HG02884 (cell line): ENCODE data around the gene EPHA2.

Source experiments
- ATAC-seq: cut with Tn5 transposase; IDR thresholded peaks from one replicate; pipeline ENCODE4 v1.9.1; 2021; ENCODE audit warnings: mild to moderate bottlenecking, moderate library complexity; ENCODE audit not compliant: unreplicated experiment

EPHA2 gene

GRCh38 chr1:16151196-16151994 is 4.5 kb downstream of the EPHA2 start:
- ATAC-seq, result no peak

DNA sequence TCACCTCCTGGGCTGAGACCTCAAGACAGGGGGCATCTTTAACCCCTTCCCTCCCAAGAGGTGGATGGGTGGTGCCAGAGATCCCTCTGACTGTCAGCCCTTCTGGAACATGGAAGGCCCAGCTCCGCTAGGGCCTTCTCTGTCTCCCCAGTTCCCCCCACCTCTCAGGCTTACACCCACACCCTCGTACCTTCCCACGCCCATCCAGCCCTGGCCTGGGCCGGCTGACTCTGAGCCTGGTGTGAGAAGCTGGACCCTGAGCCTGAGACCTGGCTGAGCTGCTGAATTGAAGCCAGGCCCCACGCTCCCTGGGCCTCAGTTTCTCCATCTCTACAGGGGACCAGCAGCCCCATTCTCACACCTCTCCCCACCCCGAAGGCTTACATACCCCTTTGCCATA is 5.4 kb downstream of the EPHA2 start:
- ATAC-seq, result no peak

DNA sequence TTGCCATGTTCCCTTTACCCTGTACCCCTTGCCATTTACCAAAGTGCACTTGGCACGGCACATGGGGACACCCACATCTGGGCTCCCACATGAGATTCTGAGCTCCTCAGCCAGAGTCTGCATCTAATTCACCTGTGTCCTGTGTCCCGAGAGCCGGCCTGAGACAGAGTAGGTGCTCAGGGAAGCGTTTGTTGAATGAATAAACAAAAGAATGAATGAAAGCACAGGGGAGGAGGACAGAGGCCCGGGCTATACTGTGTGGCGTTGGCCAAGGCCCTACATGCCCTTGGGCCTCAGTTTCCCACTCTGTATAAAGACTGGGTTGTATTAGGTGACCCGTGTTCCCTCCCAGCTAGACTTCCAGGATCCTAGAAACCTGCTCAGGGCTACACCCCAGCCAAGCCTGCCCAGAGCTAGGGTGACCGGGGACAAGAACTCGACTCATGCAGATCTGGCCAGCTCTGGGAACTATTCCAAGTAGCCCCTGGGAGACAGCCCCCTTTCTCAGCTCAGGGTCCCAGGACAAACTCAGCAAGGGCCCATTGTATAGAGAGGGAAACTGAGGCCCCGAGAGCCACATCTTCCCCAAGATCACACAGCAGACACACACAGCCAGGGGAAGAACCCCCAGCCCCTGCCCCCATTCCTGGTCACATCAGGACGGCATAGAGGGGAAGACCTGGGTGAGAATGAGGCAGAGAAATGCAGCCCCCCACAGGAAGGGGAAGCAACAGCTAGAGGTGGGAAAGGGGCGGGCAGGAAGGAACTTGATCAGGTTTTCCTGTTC is 6.0 kb downstream of the EPHA2 start:
- ATAC-seq, result no peak

DNA sequence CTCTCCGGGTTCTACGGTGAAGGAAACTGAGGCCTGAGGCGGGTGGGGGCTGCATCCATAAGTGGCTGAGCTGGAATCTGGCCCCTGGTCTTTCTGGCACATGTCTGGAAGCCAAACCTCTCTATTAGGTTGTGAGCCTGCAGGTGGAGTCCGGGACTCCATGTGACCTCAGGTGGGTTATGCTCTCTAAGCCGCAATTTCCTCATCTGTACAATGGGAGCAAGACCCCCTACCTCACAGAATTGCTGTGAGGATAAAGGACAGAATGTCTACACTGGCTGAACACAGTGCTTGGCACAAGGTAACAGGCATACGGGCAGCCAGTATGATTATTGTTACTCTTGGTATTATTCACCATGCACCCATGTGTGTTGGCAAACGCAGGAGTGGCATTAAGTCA is 6.7 kb downstream of the EPHA2 start:
- ATAC-seq, result no peak

DNA sequence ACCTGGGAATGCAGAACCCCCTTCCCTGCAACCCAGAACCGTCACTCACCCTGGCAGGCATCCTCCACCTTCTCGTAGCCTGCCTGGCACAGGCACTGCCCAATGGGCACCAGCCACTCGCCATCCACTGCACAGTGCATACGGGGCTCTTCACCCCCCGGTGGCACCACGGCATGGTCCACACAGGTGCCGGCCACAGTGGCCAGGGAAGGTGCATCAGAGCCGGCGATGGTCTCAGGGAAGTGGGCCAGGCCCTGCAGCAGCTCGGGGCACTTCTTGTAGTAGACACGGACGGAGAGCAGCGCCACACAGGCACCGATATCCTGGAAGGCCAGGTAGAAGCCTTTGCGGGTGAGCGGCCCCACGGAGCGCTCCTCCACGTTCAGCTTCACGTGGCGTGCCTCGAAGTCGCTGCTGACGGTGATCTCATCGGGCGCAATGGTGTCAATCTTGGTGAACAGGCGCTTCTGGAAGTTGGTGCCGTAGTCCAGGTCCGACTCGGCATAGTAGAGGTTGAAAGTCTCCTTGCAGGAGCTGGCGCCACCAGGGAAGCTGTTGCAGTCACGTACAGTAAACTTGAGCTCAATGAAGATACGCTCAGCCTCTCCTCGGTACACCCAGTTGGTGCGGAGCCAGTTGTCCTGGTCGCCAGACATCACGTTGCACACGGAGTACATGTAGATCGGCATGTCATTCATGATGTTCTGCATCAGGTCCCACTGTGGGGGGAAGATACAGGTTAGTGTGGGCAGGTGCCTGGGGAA is 7.4 kb downstream of the EPHA2 start:
- ATAC-seq, result no peak

DNA sequence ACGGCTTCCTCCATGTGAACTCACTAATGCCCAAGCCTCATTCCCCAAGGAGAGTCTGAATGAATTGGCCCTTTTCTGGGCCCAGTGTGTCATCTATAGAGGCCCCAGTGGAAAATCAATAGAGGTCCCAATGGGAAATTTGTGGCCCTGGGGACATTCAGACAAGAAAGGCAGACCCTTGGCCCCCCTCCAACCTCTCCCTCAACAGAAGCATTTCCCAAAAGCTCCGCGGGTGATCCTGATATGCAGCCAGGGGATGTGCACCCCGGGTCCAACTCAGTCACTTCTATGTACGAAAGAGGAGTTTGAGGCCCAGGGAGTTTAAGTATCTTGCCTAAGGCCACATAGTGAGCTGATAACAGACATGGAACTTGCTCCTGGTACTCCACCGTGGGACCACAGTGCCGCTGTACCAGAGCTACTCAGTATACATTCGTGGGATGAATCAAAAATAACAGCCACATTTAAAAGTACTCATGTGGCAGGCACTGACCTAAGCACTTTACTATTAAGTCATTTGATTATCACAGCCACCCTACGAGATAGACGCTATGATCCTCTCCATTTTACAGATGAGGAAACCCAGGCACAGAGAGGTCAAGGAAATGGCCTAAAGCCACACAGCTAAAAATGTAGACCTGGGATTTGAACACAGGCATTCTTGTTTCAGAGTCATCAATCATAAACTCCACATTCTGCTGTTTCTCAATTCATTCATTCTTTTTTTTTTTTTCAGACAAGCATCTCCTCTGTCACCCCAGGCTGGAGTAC is 8.5 kb downstream of the EPHA2 start:
- ATAC-seq, result no peak

GRCh38 chr1:16146279-16147155 is 9.4 kb downstream of the EPHA2 start:
- no peak for ATAC-seq

- ATAC-seq, result no peak
These were observed 10.1 kb downstream of the EPHA2 start for GRCh38 chr1:16145662-16146278.

DNA sequence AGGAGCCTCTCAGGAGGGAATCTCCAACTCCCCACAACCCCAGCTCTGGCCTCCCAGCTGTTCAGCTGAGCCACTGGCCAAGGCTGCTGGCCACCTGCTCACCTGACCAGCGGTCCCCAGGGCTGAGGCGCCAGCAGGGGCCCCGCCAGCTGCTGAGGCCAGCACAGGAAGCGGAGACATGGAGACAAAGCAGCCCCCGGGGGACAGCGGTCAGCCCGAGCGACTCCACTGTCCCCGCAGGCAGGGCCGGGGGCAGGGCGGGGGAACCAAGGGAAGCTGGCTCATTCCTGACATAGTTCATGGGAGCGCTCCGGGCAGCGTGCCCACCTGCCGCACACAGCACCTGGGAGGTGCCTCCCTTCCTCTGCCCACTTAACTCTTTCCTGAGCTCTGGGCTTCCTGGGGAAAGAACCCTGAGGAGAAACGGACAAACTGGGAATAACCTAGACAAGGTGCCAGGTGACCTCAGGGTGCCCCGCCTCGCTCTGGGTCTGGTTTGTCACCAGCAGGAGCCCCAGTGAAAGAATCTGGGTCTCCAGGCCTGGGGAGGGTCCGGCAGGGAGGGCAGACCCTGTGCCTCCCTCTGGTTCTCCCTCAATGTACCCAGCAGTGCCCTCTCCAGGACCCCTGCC is 10.7 kb downstream of the EPHA2 start:
- ATAC-seq, result no peak

DNA sequence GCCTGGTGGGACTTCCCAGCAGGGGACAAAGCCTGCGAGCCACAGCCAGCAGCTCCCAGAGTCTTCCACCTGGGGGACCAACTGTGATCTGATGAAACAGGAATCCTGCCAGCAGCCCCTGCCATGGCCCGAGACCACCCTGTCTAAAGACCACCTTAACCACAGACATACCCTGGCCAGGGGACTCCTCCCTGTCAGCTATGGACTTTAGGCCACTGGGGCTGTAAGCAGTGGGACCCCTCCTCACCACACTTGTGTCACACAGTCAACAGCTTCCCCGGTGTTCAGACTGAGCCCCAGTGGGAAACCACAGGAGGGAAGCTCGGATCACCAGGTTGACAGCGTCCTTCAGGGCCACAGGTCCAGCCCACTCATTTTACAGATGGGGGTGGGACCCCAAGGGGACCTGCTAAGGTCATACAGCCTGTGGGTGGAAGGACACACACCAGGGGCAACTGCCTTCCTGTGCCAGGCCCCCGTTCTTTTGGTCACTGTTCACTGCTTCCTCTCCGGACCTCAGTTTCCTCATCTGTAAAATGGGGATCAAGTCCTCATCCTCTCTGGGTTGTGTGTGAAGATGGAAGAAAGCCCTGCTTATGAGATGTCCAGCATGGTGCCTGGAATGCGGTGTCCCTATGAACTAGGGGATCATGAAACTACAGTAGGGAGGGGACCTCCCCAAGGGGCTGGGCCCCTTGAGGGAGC is 11.4 kb downstream of the EPHA2 start:
- no peak for ATAC-seq

- no peak for ATAC-seq
These were observed 12.1 kb downstream of the EPHA2 start for GRCh38 chr1:16143566-16144324.

GRCh38 chr1:16143005-16143565 is 12.8 kb downstream of the EPHA2 start:
- no peak for ATAC-seq

DNA sequence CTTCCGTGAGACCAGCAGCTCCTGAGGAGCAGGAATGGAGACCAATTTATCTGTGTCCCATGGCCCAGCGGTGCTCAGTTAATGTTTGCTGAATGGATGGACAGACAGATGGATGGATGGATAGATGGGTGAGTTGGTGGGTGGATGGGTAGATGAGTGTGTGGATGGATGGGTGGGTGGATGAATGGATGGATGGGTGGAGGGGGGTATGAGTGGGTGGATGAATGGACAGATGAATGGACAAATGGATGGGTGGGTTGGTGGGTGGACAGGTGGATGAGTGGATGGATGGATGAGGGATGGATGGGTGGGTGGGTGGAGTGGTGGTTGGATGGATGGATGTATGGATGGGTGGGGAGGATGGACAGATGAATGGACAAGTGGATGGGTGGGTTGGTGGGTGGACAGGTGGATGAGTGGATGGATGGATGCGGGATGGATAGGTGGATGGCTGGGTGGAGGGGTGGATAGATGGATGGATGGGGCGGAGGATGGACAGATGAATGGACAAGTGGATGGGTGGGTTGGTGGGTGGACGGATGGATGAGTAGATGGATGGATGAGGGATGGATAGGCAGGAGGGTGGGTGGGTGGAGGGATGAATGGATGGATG is 13.4 kb downstream of the EPHA2 start:
- ATAC-seq, result no peak

DNA sequence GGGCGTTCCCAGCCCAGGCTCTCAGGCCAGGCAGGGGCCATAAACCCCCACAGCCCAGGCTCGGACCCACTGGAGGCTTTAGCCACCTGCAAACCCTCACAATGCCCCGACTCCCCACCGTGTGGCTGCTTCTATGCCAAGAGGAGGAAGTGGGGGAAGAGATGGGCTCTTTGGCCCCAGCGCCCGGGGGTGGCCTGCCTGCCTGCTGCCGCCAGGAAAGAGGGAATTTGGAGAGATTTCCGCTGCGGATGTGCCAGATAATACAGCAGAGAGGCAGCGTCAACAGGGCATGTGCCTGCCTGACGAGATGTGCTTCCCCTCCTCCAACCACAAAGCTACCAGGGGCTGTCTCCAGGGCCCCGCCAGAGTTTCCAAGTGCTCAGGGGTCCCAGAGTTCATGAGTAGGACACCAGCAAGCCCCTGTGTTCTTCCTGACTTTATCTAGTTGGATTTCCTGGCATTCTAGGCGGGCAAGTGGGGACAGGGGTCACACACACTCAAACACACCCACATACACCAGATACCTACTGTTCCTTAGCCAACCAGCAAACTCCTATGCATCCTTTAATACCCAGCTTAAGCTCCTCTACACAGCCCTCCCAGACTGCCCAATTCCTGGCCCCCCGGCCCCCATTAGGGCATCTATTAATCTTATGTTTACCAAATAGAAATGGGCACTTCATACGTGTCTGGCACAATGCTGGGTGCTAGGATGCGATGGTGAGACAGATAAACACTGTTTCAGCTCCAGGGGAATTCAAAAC is 14.1 kb downstream of the EPHA2 start:
- no peak for ATAC-seq

DNA sequence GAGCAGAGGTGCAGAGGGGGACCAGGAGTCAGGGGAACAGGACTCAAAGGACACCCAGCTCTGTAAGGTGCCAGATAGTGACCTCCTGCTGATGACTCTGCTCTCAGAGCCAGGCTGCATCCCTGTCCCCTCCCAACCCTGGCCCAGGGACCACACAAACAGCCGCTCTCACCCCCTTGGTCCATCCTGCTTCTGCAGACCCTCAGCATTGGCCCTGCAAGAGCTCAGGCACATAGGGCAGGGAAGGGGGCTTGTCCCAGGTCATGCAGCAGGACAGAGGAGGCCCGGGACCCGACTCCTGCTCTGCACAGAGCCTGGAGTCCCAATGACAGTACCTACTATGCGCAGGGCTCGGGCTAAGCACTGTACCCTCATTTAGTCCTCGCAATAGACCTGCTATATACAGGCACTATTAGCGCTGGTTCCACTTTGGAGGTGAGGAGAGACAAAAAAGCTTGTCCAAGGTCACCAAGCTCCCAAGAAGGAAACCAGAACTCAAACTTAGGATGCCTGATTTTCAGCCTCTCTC is 15.7 kb downstream of the EPHA2 start:
- ATAC-seq, result no peak

DNA sequence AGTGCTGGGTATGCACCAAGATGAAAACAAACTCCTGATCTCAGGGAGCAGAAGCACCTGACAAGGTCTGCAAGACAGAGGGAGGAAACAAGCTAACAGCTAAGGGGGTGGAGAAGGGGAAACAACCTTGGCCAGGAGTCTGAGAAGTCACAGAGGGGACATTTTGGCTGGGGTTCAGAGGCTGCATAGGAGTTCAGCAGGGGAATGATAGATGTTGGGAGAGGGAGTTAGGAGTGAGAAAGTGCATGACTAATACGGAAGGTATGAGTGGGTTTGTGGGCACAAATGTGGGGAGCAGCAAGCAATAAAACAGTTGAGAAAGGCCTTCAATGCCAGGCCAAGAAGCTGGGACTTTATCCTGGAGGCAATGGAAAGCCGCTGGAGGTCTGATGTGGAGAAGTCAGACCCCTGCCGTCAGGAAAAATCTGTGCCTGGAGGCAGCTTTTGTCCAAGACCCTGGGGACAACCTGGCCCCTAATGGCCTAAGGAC is 16.4 kb downstream of the EPHA2 start:
- no peak for ATAC-seq
